Ectodermal cell (in vitro differentiated cells): ENCODE results near the gene RAD51B.
"Not testable (repeated sequence)": the region's sequence is repeated elsewhere in the genome, so short reads cannot be mapped to it uniquely, and the experiment has no call there.

Source experiments
- H3K27ac ChIP-seq: 2 replicates; pipeline ENCODE4 v1.7.0; 2013; ENCODE audit warnings: mild to moderate bottlenecking, low read depth, low read length; ENCODE audit not compliant: insufficient read depth, poor library complexity, severe bottlenecking
- H3K27me3 ChIP-seq: 2 replicates; pipeline ENCODE4 v1.7.0; 2013; ENCODE audit warnings: mild to moderate bottlenecking, low read length; ENCODE audit not compliant: insufficient read depth, control insufficient read depth, poor library complexity, severe bottlenecking
- H3K36me3 ChIP-seq: one replicate; pipeline ENCODE4 v1.7.0; 2013; ENCODE audit warnings: low read length; ENCODE audit not compliant: control insufficient read depth, insufficient read depth
- H3K4me1 ChIP-seq: one replicate; pipeline ENCODE4 v1.7.0; 2013; ENCODE audit warnings: low read length; ENCODE audit not compliant: control insufficient read depth, insufficient read depth
- H3K4me3 ChIP-seq: 2 replicates; pipeline ENCODE4 v1.7.0; 2013; ENCODE audit warnings: low read depth, low read length, control low read depth; ENCODE audit not compliant: insufficient read depth
- H3K9me3 ChIP-seq: 2 replicates; pipeline ENCODE4 v1.7.0; 2013; ENCODE audit warnings: mild to moderate bottlenecking, low read length, moderate library complexity; ENCODE audit not compliant: control insufficient read depth
- WGBS, 2 experiments: methylation state at CpG; one replicate each; pipeline ENCODE4 v1.1.7; 2013; ENCODE audit warnings: missing lambda C conversion rate in 2 of 2; 5-methylcytosine and 5-hydroxymethylcytosine counted together

The RAD51B gene

DNA sequence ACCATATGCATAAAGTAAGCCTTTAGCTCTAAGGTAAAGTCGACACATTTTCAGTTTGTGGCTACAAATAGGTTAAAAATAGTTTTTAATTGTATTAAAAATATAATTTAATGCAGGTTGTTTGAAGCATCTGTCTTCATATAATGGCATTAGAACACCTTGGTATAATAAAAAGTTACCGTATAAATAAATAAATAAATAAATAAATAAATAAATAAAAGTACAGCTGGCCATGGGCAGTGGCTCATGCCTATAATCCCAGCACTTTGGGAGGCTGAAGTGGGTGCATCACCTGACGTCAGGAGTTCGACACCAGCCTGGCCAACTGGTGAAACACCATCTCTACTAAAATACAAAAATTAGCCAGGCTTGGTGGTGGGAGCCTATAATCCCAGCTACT, 18.8 kb upstream of the RAD51B start:
- WGBS, 2 experiments = 87 to 100% methylated on average over 2 to 3 of the region's 4 CpGs

DNA sequence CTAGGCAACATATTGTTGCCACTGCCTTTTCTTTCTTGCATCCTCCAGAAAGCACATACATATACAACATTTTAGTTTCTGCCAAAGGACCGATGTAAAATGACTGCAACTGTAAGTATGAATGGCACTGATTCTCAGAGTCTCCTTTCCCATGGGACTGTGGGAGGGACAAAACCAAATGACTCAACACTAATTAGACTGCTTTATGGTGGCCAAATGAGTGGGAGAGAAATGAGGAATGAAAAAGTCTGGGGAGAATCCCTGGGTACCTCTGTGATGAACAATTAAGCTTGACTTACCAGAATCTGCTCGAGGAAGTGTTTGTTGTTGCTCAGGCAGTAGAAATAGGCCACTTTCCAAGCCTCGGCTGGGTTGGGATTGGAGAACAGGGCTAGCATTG, 13.3 kb upstream of the RAD51B start:
- H3K36me3 ChIP-seq = peaks cover 43% of the 10 kb centered on the region
- 91 to 96% methylated on average over 3 of the region's 3 CpGs for WGBS, 2 experiments

More for the DNA sequence above, 18.8 kb upstream of the RAD51B start:
- Histone ChIP-seq H3K27me3 (no peaks in the 10 kb centered on the region), H3K4me3 (no peak overlapping the region), H3K9me3 (no peaks in the 10 kb centered on the region), H3K4me1 (no peaks in the 10 kb centered on the region), H3K36me3 (peaks cover 54% of the 10 kb centered on the region), H3K27ac (no peak overlapping the region)

GRCh38 chr14:67814821-67815220, 4.8 kb upstream of the RAD51B start:
- Histone ChIP-seq H3K27me3 (no peaks in the 10 kb centered on the region), H3K4me3 (no peak overlapping the region), H3K9me3 (no peaks in the 10 kb centered on the region), H3K36me3 (peaks cover 9% of the 10 kb centered on the region), H3K27ac (no peak overlapping the region), H3K4me1 (peaks cover 6% of the 10 kb centered on the region)
- 50 to 58% methylated on average over 1 to 2 of the region's 2 CpGs for WGBS, 2 experiments

More for the DNA sequence above, 13.3 kb upstream of the RAD51B start:
- Histone ChIP-seq H3K9me3 (no peaks in the 10 kb centered on the region), H3K27ac (no peak overlapping the region), H3K4me1 (no peaks in the 10 kb centered on the region), H3K27me3 (no peaks in the 10 kb centered on the region), H3K4me3 (no peak overlapping the region)

- Histone ChIP-seq H3K27me3 (no peaks in the 10 kb centered on the region), H3K27ac (peak overlapping the region; percentile 60), H3K36me3 (peaks cover 6% of the 10 kb centered on the region), H3K4me3 (peak overlapping the region; percentile 87), H3K4me1 (peaks cover 6% of the 10 kb centered on the region), H3K9me3 (no peaks in the 10 kb centered on the region)
- 7 to 10% methylated on average over 13 to 14 of the region's 14 CpGs for WGBS, 2 experiments
Observed at GRCh38 chr14:67815573-67816225, 3.9 kb upstream of the RAD51B start.

GRCh38 chr14:67816326-67817002, 3.1 kb upstream of the RAD51B start, which contains the start of gene ZFYVE26:
Gene ZFYVE26 (minus strand): TSS chr14:67816590. CDS start chr14:67815963, 627 bp downstream.
- WGBS, 2 experiments = 1% methylated on average over 26 of the region's 26 CpGs
- Histone ChIP-seq H3K9me3 (no peaks in the 10 kb centered on the region), H3K27ac (peak within 1 kb of the TSS; percentile 60), H3K4me3 (peak within 1 kb of the TSS; percentile 87), H3K36me3 (peaks cover 6% of the 10 kb centered on the region), H3K4me1 (peaks cover 6% of the 10 kb centered on the region), H3K27me3 (no peaks in the 10 kb centered on the region)

DNA sequence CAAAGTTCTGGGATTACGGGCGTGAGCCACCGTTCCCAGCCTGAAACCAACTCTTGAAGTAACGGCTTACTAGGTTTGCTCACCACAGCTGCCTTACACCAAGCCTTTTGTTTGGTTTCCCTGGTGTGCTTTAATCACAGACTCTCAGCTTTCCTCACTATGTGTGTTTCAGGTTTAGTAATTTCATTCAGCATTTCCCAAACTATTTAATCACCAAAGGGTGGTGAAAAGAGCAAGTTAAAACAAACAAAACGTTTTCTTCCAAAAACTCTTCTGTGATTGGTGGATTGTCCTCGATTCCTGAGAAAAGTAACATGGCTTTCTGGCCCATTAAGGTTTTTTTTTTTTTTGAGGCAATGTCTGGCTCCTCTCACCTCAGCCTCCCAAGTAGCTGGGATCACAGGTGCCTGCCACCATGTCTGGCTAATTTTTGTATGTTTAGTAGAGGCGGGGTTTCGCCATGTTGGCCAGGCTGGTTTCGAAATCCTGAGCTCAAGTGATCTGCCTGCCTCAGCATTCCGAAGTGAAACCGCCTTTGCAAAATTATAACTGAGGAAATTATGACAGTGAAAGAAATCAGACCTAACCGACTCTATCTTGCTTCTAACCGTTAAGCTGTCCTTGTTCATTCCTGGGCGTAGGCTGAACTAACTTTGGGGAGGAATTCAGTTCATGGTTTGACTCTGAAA, 1.7 kb upstream of the RAD51B start:
- H3K4me3 ChIP-seq = no peak overlapping the region
- 91 to 92% methylated on average over 14 of the region's 14 CpGs for WGBS, 2 experiments
- H3K4me1 ChIP-seq = peaks cover 6% of the 10 kb centered on the region
- no peaks in the 10 kb centered on the region for H3K9me3 ChIP-seq
- no peak overlapping the region for H3K27ac ChIP-seq
- no peaks in the 10 kb centered on the region for H3K36me3 ChIP-seq
- H3K27me3 ChIP-seq = no peaks in the 10 kb centered on the region

GRCh38 chr14:67818476-67818875, 1.1 kb upstream of the RAD51B start:
- not testable (repeated sequence) for H3K4me1 ChIP-seq, H3K36me3 ChIP-seq, H3K9me3 ChIP-seq, H3K4me3 ChIP-seq, H3K27me3 ChIP-seq, H3K27ac ChIP-seq
- WGBS, 2 experiments = 92 to 94% methylated on average over 6 of the region's 6 CpGs

GRCh38 chr14:67820428-67820971, 921 bp downstream of the RAD51B start:
- H3K9me3 ChIP-seq = no peaks in the 10 kb centered on the region
- H3K4me3 ChIP-seq = peak overlapping the region; percentile 64
- H3K4me1 ChIP-seq = peaks cover 4% of the 10 kb centered on the region
- no peaks in the 10 kb centered on the region for H3K36me3 ChIP-seq
- no peak overlapping the region for H3K27ac ChIP-seq
- 73 to 81% methylated on average over 11 to 12 of the region's 13 CpGs for WGBS, 2 experiments
- no peaks in the 10 kb centered on the region for H3K27me3 ChIP-seq

- no peak overlapping the region for H3K27ac ChIP-seq
- H3K4me1 ChIP-seq = no peaks in the 10 kb centered on the region
- no peak overlapping the region for H3K4me3 ChIP-seq
- no peaks in the 10 kb centered on the region for H3K36me3 ChIP-seq
- no peaks in the 10 kb centered on the region for H3K9me3 ChIP-seq
- H3K27me3 ChIP-seq = no peaks in the 10 kb centered on the region
Observed at GRCh38 chr14:67821121-67821520, 1.5 kb downstream of the RAD51B start.

GRCh38 chr14:67831113-67831512, 11.5 kb downstream of the RAD51B start:
- 94% methylated on average over 7 to 8 of the region's 8 CpGs for WGBS, 2 experiments
- H3K4me1 ChIP-seq = no peaks in the 10 kb centered on the region

More at GRCh38 chr14:67831113-67831512, 11.5 kb downstream of the RAD51B start:
- no peaks in the 10 kb centered on the region for H3K9me3 ChIP-seq
- H3K4me3 ChIP-seq = no peak overlapping the region
- no peaks in the 10 kb centered on the region for H3K27me3 ChIP-seq
- no peak overlapping the region for H3K27ac ChIP-seq
- peaks cover 5% of the 10 kb centered on the region for H3K36me3 ChIP-seq
